HepG2 (cell line): ENCODE data around the gene VCPKMT. TPM values are rescaled to one million over a fixed set of nuclear protein-coding genes. Genes with fewer than 3 reads are reported as not detected.

ENCODE experiments used
- ATAC-seq: fragments of 200-7000 bp; cut with Tn5 transposase; 3 replicates; pipeline ENCODE4 v1.9.1; 2020; ENCODE audit warnings: mild to moderate bottlenecking, moderate library complexity
- BruUV-seq: library from RNA; stranded (reverse); fragments of 400-500 nt; replicated peaks from 2 replicates; lab custom pipeline; 2021; lab: Mats Ljungman, UMichigan
- CTCF ChIA-PET: fragments of 300-600 bp; formaldehyde crosslinking; extraction: SDS; loops from one replicate; lab custom pipeline; 2021; ENCODE audit warnings: low total read pairs, inconsistent platforms, low intra/inter-chr PET ratio; lab: Yijun Ruan, JAX
- POLR2A ChIA-PET: fragments of 350-600 bp; sonication (Branson Sonifier 250); formaldehyde crosslinking; loops from one replicate; lab custom pipeline; 2020; ENCODE audit warnings: antibody characterized with exemption, inconsistent platforms; lab: Yijun Ruan, JAX
- DNase-seq: peaks from one replicate; pipeline ENCODE4 v3.0.0-alpha.2; 2015; ENCODE audit warnings: low spot score
- FAIRE-seq: peaks from 3 replicates; lab custom pipeline; 2011; peaks lifted over from hg19 to GRCh38; lab: Jason Lieb, UNC
- H2AFZ ChIP-seq: one replicate; pipeline ENCODE4 v1.6.1; 2011; ENCODE audit warnings: low read length, inconsistent platforms
- H3K27ac ChIP-seq: fragments of 300-600 bp; 3 replicates; pipeline ENCODE4 v1.8.0; 2011; ENCODE audit warnings: mixed run types, mild to moderate bottlenecking, mixed read lengths, low read length, inconsistent platforms; ENCODE audit not compliant: insufficient read depth; ENCODE audit errors: extremely low read length
- H3K27me3 ChIP-seq, 2 experiments: fragments of 200-600 bp in 1 of 2; 2 replicates in 1 of 2; 3 replicates in 1 of 2; pipeline versions ENCODE4 v1.6.0 to v1.8.0; 2011; ENCODE audit warnings: low read length in 2 of 2, mild to moderate bottlenecking in 2 of 2, moderate library complexity in 2 of 2, inconsistent platforms in 1 of 2; ENCODE audit not compliant: insufficient read depth in 2 of 2, control insufficient read depth in 1 of 2
- H3K36me3 ChIP-seq, 2 experiments: fragments of 200-600 bp in 1 of 2; replicated peaks in 1 of 2; 2 replicates in 1 of 2; 3 replicates in 1 of 2; pipeline versions ENCODE4 v1.5.1 to v1.8.0; 2011; ENCODE audit warnings: low read length in 2 of 2, inconsistent platforms in 1 of 2; ENCODE audit not compliant: insufficient read depth in 2 of 2, control insufficient read depth in 1 of 2
- H3K4me1 ChIP-seq: 2 replicates; pipeline ENCODE4 v1.5.1; 2012; ENCODE audit warnings: low read length, inconsistent platforms; ENCODE audit not compliant: insufficient read depth
- H3K4me2 ChIP-seq: 2 replicates; pipeline ENCODE4 v1.6.0; 2011; ENCODE audit warnings: low read depth, low read length, inconsistent platforms
- H3K4me3 ChIP-seq, 3 experiments: fragments of 200-600 bp in 1 of 3; sonication (generic), shearing (Covaris generic) in 1 of 3; replicated peaks in 1 of 3; 2 replicates each; pipeline ENCODE4 v1.5.1; 2011 to 2016; ENCODE audit warnings: low read length in 3 of 3, inconsistent platforms in 2 of 3, low read depth in 2 of 3, mild to moderate bottlenecking in 2 of 3, control low read depth in 1 of 3, mixed read lengths in 1 of 3; ENCODE audit not compliant: insufficient read depth in 1 of 3
- H3K79me2 ChIP-seq: one replicate; pipeline ENCODE4 v1.6.1; 2011; ENCODE audit warnings: low read length, inconsistent platforms; ENCODE audit not compliant: insufficient read depth
- H3K9ac ChIP-seq: 2 replicates; pipeline ENCODE4 v1.6.0; 2011; ENCODE audit warnings: mild to moderate bottlenecking, low read depth, low read length, inconsistent platforms; ENCODE audit not compliant: insufficient read depth
- H3K9me3 ChIP-seq: 2 replicates; pipeline ENCODE4 v1.5.1; 2012; ENCODE audit warnings: mild to moderate bottlenecking, low read length
- H4K20me1 ChIP-seq: 2 replicates; pipeline ENCODE4 v1.6.0; 2011; ENCODE audit warnings: inconsistent platforms, mild to moderate bottlenecking, low read length, moderate library complexity; ENCODE audit not compliant: insufficient read depth
- ATAD3A ChIP-seq: sonication (generic); formaldehyde crosslinking; IDR thresholded peaks from 2 replicates; pipeline ENCODE4 v1.4.0; 2020; ENCODE audit warnings: missing genetic modification reagents
- FOSL2 ChIP-seq: sonication (generic); formaldehyde crosslinking; IDR thresholded peaks from 2 replicates; pipeline ENCODE4 v1.4.0; 2020; ENCODE audit warnings: missing genetic modification reagents
- MTF1 ChIP-seq: sonication (generic); formaldehyde crosslinking; IDR thresholded peaks from 2 replicates; pipeline ENCODE4 v1.5.0; 2020; ENCODE audit warnings: missing genetic modification reagents
- MXD4 ChIP-seq: IDR thresholded peaks from 2 replicates; pipeline ENCODE4 v1.6.1; 2016; ENCODE audit warnings: mild to moderate bottlenecking, missing biosample characterization, missing genetic modification reagents
- SAP130 ChIP-seq: IDR thresholded peaks from 2 replicates; pipeline ENCODE4 v1.6.1; 2016; ENCODE audit warnings: low read depth
- SIX1 ChIP-seq: sonication (generic); formaldehyde crosslinking; IDR thresholded peaks from 2 replicates; pipeline ENCODE4 v1.4.0; 2020; ENCODE audit warnings: missing genetic modification reagents, borderline replicate concordance
- ZNF672 ChIP-seq: sonication (generic); formaldehyde crosslinking; IDR thresholded peaks from 2 replicates; pipeline ENCODE4 v1.8.1; 2022; ENCODE audit warnings: missing genetic modification reagents
- ZNF703 ChIP-seq: sonication (generic); formaldehyde crosslinking; IDR thresholded peaks from 2 replicates; pipeline ENCODE4 v1.5.1; 2020; ENCODE audit warnings: missing genetic modification reagents, mild to moderate bottlenecking, moderate library complexity, borderline replicate concordance
- ZNF704 ChIP-seq: sonication (generic); formaldehyde crosslinking; IDR thresholded peaks from 2 replicates; pipeline ENCODE4 v1.8.1; 2023; ENCODE audit warnings: mild to moderate bottlenecking, inconsistent platforms, moderate library complexity, missing genetic modification reagents, borderline replicate concordance
- ZNF781 ChIP-seq: sonication (generic); formaldehyde crosslinking; IDR thresholded peaks from 2 replicates; pipeline ENCODE4 v1.5.1; 2020; ENCODE audit warnings: borderline replicate concordance, mild to moderate bottlenecking, missing genetic modification reagents; ENCODE audit errors: not compliant biosample characterization
- WGBS: methylation state at CpG from one replicate; pipeline ENCODE4 v1.1.6; 2017; ENCODE audit warnings: low lambda C conversion rate; 5-methylcytosine and 5-hydroxymethylcytosine counted together
- in situ Hi-C: cut with HindIII; loops from 2 replicates; pipeline ENCODE4 v1.10.0; 2017; ENCODE audit warnings: low pct_unique_long_range_greater_than_20kb; ENCODE audit not compliant: extremely low pct_ligation_motif_present
- intact Hi-C: fragments of 100-400 bp; cut with micrococcal nuclease; formaldehyde crosslinking; loops from one replicate; pipeline ENCODE4 v1.10.0; 2022; ENCODE audit not compliant: unreplicated experiment
- polyA plus RNA-seq, 8 experiments: library from polyadenylated mRNA; depleted of rRNA in 3 of 8; stranded (reverse) in 7 of 8; unstranded in 1 of 8; fragments of >200 nt; fragmentation: Illumina TruSeq in 4 of 8; extraction: Trizol in 4 of 8; gene quantifications; 2 replicates each; pipeline versions ENCODE4 v1.2.1 to v1.2.3, GENCODE V29; 2011 to 2016; ENCODE audit warnings: low read depth in 4 of 8, missing spikeins in 1 of 8, mixed read lengths in 1 of 8; ENCODE audit not compliant: insufficient read depth in 1 of 8
- total RNA-seq, 5 experiments: library from RNA; depleted of rRNA; stranded (reverse); fragments of >200 nt; fragmentation: Illumina TruSeq; extraction: Trizol; gene quantifications; 2 replicates each; pipeline ENCODE4 v1.2.3, GENCODE V29; 2016; ENCODE audit warnings: low read depth in 1 of 5
- TF ChIP-seq, protein P1 (sequence below): fragments of 450-650 bp; IDR thresholded peaks from 2 replicates; pipeline ENCODE4 v1.6.1; 2016
- TF ChIP-seq, protein P2 (sequence below), 2 experiments: sonication (generic) in 1 of 2; formaldehyde crosslinking in 1 of 2; IDR thresholded peaks; 2 replicates each; pipeline versions ENCODE4 v1.4.0 to v1.6.1; 2016 to 2020; ENCODE audit warnings: borderline replicate concordance in 1 of 2, low read depth in 1 of 2, mild to moderate bottlenecking in 1 of 2, missing genetic modification reagents in 1 of 2

The VCPKMT gene
- total and polyA plus RNA-seq, 2 of the 13 experiments (the other 11 are each of a cell fraction or from before 2014, with no cell fraction given), result 3.9 to 5.4 TPM

DNA sequence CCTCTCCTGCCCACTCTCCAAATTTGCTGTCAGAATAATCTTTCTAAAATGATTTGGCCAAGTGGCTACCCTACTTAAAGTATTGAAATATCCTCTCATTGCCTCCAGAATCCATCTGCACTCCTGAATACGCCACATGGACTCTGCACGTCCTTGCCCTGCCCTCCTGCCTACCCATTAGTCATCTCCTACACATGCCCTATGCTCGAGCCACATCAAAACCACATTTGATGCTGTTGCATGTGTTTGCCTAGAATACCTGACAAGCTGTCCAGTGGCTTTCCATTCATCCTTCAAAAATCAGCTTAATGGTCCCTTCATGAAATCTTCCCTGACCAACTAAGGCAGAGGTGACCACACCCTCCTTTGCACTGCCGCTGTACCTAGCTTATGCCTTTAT, 17.0 kb downstream of the VCPKMT start:
- POLR2A ChIA-PET, result no interaction called here
- FAIRE-seq (no peak), ATAC-seq (peak; percentile 71), DNase-seq (peak; percentile 25)
- no TSS peak for BruUV-seq
- Histone ChIP-seq H3K79me2 (no peaks in the 10 kb centered on the region), H3K4me1 (peaks cover 25% of the 10 kb centered on the region), H3K4me3 (no peak overlapping the region), H3K36me3 (no peaks in the 10 kb centered on the region), H3K9me3 (no peaks in the 10 kb centered on the region), H3K4me2 (no peak overlapping the region), H2AFZ (no peak overlapping the region), H3K27ac (no peak overlapping the region), H3K27me3 (no peaks in the 10 kb centered on the region), H4K20me1 (no peaks in the 10 kb centered on the region)
- intact Hi-C loops (no loop called here), in situ Hi-C loops (no loop called here)
- 54% methylated on average over 4 of the region's 4 CpGs for WGBS
- TF ChIP-seq SAP130 (CRISPR knock-in tag) (peak; percentile 41; the same call in 1 of the 2 replicates), ZNF781 (CRISPR knock-in tag) (no peak), FOSL2 (CRISPR knock-in tag) (peak; percentile 69), MXD4 (CRISPR knock-in tag) (no peak), ZNF703 (no peak)
- TF ChIP-seq, protein P1, sequence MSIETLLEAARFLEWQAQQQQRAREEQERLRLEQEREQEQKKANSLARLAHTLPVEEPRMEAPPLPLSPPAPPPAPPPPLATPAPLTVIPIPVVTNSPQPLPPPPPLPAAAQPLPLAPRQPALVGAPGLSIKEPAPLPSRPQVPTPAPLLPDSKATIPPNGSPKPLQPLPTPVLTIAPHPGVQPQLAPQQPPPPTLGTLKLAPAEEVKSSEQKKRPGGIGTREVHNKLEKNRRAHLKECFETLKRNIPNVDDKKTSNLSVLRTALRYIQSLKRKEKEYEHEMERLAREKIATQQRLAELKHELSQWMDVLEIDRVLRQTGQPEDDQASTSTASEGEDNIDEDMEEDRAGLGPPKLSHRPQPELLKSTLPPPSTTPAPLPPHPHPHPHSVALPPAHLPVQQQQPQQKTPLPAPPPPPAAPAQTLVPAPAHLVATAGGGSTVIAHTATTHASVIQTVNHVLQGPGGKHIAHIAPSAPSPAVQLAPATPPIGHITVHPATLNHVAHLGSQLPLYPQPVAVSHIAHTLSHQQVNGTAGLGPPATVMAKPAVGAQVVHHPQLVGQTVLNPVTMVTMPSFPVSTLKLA, result peak; percentile 26; the same call in 1 of the 2 replicates
- TF ChIP-seq, all 625 proteins: peak for 3
- CTCF ChIA-PET, result no interaction called here
- H3K9ac ChIP-seq, result no peak overlapping the region

DNA sequence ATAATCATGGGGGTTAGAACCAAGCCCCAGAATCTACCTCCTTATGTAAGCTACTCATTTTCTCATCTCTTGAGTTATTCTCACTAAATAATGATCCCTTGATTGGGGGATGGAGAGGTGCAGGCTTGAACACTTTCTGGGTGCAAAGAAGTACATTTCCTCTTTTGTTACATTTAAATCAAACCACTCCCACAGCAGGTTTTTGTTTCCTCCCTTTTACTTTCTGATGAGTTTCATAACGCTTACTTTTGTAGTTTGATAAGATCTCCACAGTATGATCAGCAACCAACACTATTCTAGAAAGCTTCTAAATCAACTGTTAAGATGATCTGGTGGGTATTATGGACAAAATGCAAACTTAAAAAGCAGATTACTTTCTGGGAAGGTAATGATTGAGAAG, 20.5 kb downstream of the VCPKMT start:
- no peak for DNase-seq
- no peak overlapping the region for H3K4me2 ChIP-seq
- H3K27me3 ChIP-seq, result no peaks in the 10 kb centered on the region; a peak in 1 of 5 replicates
- no peaks in the 10 kb centered on the region for H3K36me3 ChIP-seq
- H2AFZ ChIP-seq, result no peak overlapping the region
- WGBS, result 67% methylated on average over 1 of the region's 1 CpG
- no peak overlapping the region for H3K27ac ChIP-seq
- ChIA-PET CTCF (no interaction called here), POLR2A (no interaction called here)
- H4K20me1 ChIP-seq, result no peaks in the 10 kb centered on the region
- intact Hi-C loops (no loop called here), in situ Hi-C loops (no loop called here)
- no peak for FAIRE-seq
- ATAC-seq, result no peak
- H3K9ac ChIP-seq, result no peak overlapping the region
- peaks cover 19% of the 10 kb centered on the region for H3K4me1 ChIP-seq
- no TSS peak for BruUV-seq
- H3K9me3 ChIP-seq, result no peaks in the 10 kb centered on the region
- no peak overlapping the region for H3K4me3 ChIP-seq
- no peaks in the 10 kb centered on the region for H3K79me2 ChIP-seq
- TF ChIP-seq MTF1 (no peak), ZNF704 (CRISPR knock-in tag) (no peak), ZNF672 (no peak), ATAD3A (CRISPR knock-in tag) (no peak), SIX1 (CRISPR knock-in tag) (no peak)
- TF ChIP-seq, protein P2, sequence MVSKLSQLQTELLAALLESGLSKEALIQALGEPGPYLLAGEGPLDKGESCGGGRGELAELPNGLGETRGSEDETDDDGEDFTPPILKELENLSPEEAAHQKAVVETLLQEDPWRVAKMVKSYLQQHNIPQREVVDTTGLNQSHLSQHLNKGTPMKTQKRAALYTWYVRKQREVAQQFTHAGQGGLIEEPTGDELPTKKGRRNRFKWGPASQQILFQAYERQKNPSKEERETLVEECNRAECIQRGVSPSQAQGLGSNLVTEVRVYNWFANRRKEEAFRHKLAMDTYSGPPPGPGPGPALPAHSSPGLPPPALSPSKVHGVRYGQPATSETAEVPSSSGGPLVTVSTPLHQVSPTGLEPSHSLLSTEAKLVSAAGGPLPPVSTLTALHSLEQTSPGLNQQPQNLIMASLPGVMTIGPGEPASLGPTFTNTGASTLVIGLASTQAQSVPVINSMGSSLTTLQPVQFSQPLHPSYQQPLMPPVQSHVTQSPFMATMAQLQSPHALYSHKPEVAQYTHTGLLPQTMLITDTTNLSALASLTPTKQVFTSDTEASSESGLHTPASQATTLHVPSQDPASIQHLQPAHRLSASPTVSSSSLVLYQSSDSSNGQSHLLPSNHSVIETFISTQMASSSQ (IDR thresholded peaks at IDR 0.05; ENCODE audit: low read depth), result no peak
- TF ChIP-seq, protein P2 (CRISPR knock-in tag; IDR thresholded peaks at IDR 0.05; ENCODE audit: borderline replicate concordance), result no peak
